Kidney glomerular epithelial cell (primary cell): ENCODE results near the gene MMP12.
A peak's percentile ranks its signal among the peaks of the same experiment; 100 is the strongest.
"Not testable (repeated sequence)": the region's sequence is repeated elsewhere in the genome, so short reads cannot be mapped to it uniquely, and the experiment has no call there.

Experiments
- DNase-seq: peaks from one replicate; lab custom pipeline; 2025; lab: John Stamatoyannopoulos, UW

The MMP12 gene

GRCh38 chr11:102874852-102875251 is at the start of gene MMP12:
MMP12 (minus strand) TSS chr11:102874982; CDS start chr11:102874937, 45 bp downstream.
- no peak for DNase-seq

- no peak for DNase-seq
Measured at GRCh38 chr11:102921587-102922220, 46.9 kb upstream of the MMP12 start.

GRCh38 chr11:102920118-102920684 is 45.4 kb upstream of the MMP12 start:
- DNase-seq: no peak

GRCh38 chr11:102915044-102915375 is 40.2 kb upstream of the MMP12 start:
- no peak for DNase-seq

- DNase-seq: peak; percentile 51
Measured at GRCh38 chr11:102914238-102915043, 39.7 kb upstream of the MMP12 start.

- no peak for DNase-seq
Measured at GRCh38 chr11:102912482-102912830, 37.7 kb upstream of the MMP12 start.

GRCh38 chr11:102911758-102912481 is 37.1 kb upstream of the MMP12 start:
- DNase-seq: no peak

- not testable (repeated sequence) for DNase-seq
Measured at GRCh38 chr11:102905848-102906247, 31.1 kb upstream of the MMP12 start.

GRCh38 chr11:102903895-102904294 is 29.1 kb upstream of the MMP12 start:
- DNase-seq: not testable (repeated sequence)

- no peak for DNase-seq
Measured at GRCh38 chr11:102900346-102900745, 25.6 kb upstream of the MMP12 start.

- no peak for DNase-seq
Measured at GRCh38 chr11:102891736-102892135, 17.0 kb upstream of the MMP12 start.

GRCh38 chr11:102886999-102887398 is 12.2 kb upstream of the MMP12 start:
- DNase-seq: peak; percentile 11

GRCh38 chr11:102883141-102883540 is 8.4 kb upstream of the MMP12 start:
- no peak for DNase-seq

- DNase-seq: peak; percentile 9
Measured at GRCh38 chr11:102882389-102883024, 7.7 kb upstream of the MMP12 start.

GRCh38 chr11:102879801-102880200 is 5.0 kb upstream of the MMP12 start:
- DNase-seq: no peak

- no peak for DNase-seq
Measured at GRCh38 chr11:102878595-102878994, 3.8 kb upstream of the MMP12 start.

GRCh38 chr11:102869354-102869964 is 5.3 kb downstream of the MMP12 start:
- not testable (repeated sequence) for DNase-seq

GRCh38 chr11:102868339-102868738 is 6.4 kb downstream of the MMP12 start:
- DNase-seq: no peak

GRCh38 chr11:102864724-102865123 is 10.1 kb downstream of the MMP12 start:
- DNase-seq: no peak

GRCh38 chr11:102853956-102854355 is 20.8 kb downstream of the MMP12 start:
- no peak for DNase-seq

GRCh38 chr11:102853055-102853454 is 21.7 kb downstream of the MMP12 start:
- DNase-seq: no peak
